Skeletal muscle satellite cell (primary cell): ENCODE results near the gene SMAD6.
"Not testable (repeated sequence)": the region's sequence is repeated elsewhere in the genome, so short reads cannot be mapped to it uniquely, and the experiment has no call there.

ENCODE experiments used
- H3K27me3 ChIP-seq: 2 replicates; pipeline ENCODE4 v1.7.0; 2013; ENCODE audit warnings: low read length; ENCODE audit not compliant: control insufficient read depth, insufficient read depth
- H3K36me3 ChIP-seq: 2 replicates; pipeline ENCODE4 v1.7.0; 2013; ENCODE audit warnings: mild to moderate bottlenecking, control low read depth, low read length; ENCODE audit not compliant: insufficient read depth
- H3K4me1 ChIP-seq: 2 replicates; pipeline ENCODE4 v1.7.0; 2013; ENCODE audit warnings: low read length; ENCODE audit not compliant: control insufficient read depth, insufficient read depth
- H3K4me2 ChIP-seq: 2 replicates; pipeline ENCODE4 v1.7.0; 2013; ENCODE audit warnings: mild to moderate bottlenecking, low read length
- H3K4me3 ChIP-seq: 2 replicates; pipeline ENCODE4 v1.7.0; 2013; ENCODE audit warnings: low read length
- H3K9ac ChIP-seq: 2 replicates; pipeline ENCODE4 v1.7.0; 2013; ENCODE audit warnings: mild to moderate bottlenecking, low read depth, low read length, moderate library complexity
- H3K9me3 ChIP-seq: replicated peaks from 2 replicates; pipeline ENCODE4 v1.7.0; 2013; ENCODE audit warnings: mild to moderate bottlenecking, control low read depth, low read length

SMAD6 gene

GRCh38 chr15:66679061-66679656, 22.9 kb upstream of the SMAD6 start:
- H3K9ac ChIP-seq, result no peak overlapping the region
- H3K4me3 ChIP-seq, result no peak overlapping the region
- H3K36me3 ChIP-seq, result no peaks in the 10 kb centered on the region
- H3K4me1 ChIP-seq, result no peaks in the 10 kb centered on the region
- no peaks in the 10 kb centered on the region for H3K27me3 ChIP-seq
- H3K4me2 ChIP-seq, result no peak overlapping the region
- H3K9me3 ChIP-seq, result peaks cover 6% of the 10 kb centered on the region

GRCh38 chr15:66679657-66680108, 22.4 kb upstream of the SMAD6 start:
- H3K9ac ChIP-seq, result no peak overlapping the region
- peaks cover 6% of the 10 kb centered on the region for H3K9me3 ChIP-seq
- H3K4me1 ChIP-seq, result no peaks in the 10 kb centered on the region
- H3K36me3 ChIP-seq, result no peaks in the 10 kb centered on the region
- no peak overlapping the region for H3K4me2 ChIP-seq
- H3K4me3 ChIP-seq, result no peak overlapping the region
- no peaks in the 10 kb centered on the region for H3K27me3 ChIP-seq

GRCh38 chr15:66680502-66680901, 21.5 kb upstream of the SMAD6 start:
- Histone ChIP-seq H3K27me3 (no peaks in the 10 kb centered on the region), H3K9me3 (peaks cover 6% of the 10 kb centered on the region), H3K4me3 (no peak overlapping the region), H3K4me2 (no peak overlapping the region), H3K9ac (no peak overlapping the region), H3K4me1 (no peaks in the 10 kb centered on the region), H3K36me3 (no peaks in the 10 kb centered on the region)

GRCh38 chr15:66681395-66681794, 20.6 kb upstream of the SMAD6 start:
- Histone ChIP-seq H3K9ac (no peak overlapping the region), H3K4me3 (no peak overlapping the region), H3K27me3 (no peaks in the 10 kb centered on the region), H3K4me2 (no peak overlapping the region), H3K9me3 (peaks cover 6% of the 10 kb centered on the region), H3K4me1 (no peaks in the 10 kb centered on the region), H3K36me3 (no peaks in the 10 kb centered on the region)

GRCh38 chr15:66682246-66682645, 19.8 kb upstream of the SMAD6 start:
- no peaks in the 10 kb centered on the region for H3K4me1 ChIP-seq
- no peak overlapping the region for H3K4me2 ChIP-seq
- no peaks in the 10 kb centered on the region for H3K36me3 ChIP-seq
- no peaks in the 10 kb centered on the region for H3K27me3 ChIP-seq
- no peak overlapping the region for H3K4me3 ChIP-seq
- H3K9ac ChIP-seq, result no peak overlapping the region
- H3K9me3 ChIP-seq, result peaks cover 6% of the 10 kb centered on the region

GRCh38 chr15:66682865-66683264, 19.2 kb upstream of the SMAD6 start:
- H3K9me3 ChIP-seq, result peaks cover 6% of the 10 kb centered on the region
- no peaks in the 10 kb centered on the region for H3K36me3 ChIP-seq
- H3K4me2 ChIP-seq, result no peak overlapping the region
- H3K4me1 ChIP-seq, result no peaks in the 10 kb centered on the region
- no peak overlapping the region for H3K9ac ChIP-seq
- H3K4me3 ChIP-seq, result no peak overlapping the region
- no peaks in the 10 kb centered on the region for H3K27me3 ChIP-seq

GRCh38 chr15:66684136-66684681, 17.8 kb upstream of the SMAD6 start:
- Histone ChIP-seq H3K9ac (no peak overlapping the region), H3K27me3 (no peaks in the 10 kb centered on the region), H3K4me3 (no peak overlapping the region), H3K4me2 (no peak overlapping the region), H3K9me3 (peaks cover 6% of the 10 kb centered on the region), H3K36me3 (no peaks in the 10 kb centered on the region), H3K4me1 (no peaks in the 10 kb centered on the region)

- no peaks in the 10 kb centered on the region for H3K4me1 ChIP-seq
- H3K36me3 ChIP-seq, result no peaks in the 10 kb centered on the region
- H3K4me3 ChIP-seq, result no peak overlapping the region
- no peak overlapping the region for H3K4me2 ChIP-seq
- H3K9me3 ChIP-seq, result peaks cover 6% of the 10 kb centered on the region
- H3K27me3 ChIP-seq, result no peaks in the 10 kb centered on the region
- H3K9ac ChIP-seq, result no peak overlapping the region
Measured at GRCh38 chr15:66685638-66686150, 16.3 kb upstream of the SMAD6 start.

GRCh38 chr15:66690912-66691311, 11.1 kb upstream of the SMAD6 start:
- H3K4me1 ChIP-seq, H3K36me3 ChIP-seq, H3K9me3 ChIP-seq, H3K9ac ChIP-seq, H3K4me3 ChIP-seq, H3K27me3 ChIP-seq, H3K4me2 ChIP-seq: not testable (repeated sequence)

GRCh38 chr15:66691727-66692126, 10.3 kb upstream of the SMAD6 start:
- H3K36me3 ChIP-seq, result no peaks in the 10 kb centered on the region
- H3K4me2 ChIP-seq, result no peak overlapping the region
- no peak overlapping the region for H3K4me3 ChIP-seq
- no peaks in the 10 kb centered on the region for H3K27me3 ChIP-seq
- H3K9ac ChIP-seq, result no peak overlapping the region
- no peaks in the 10 kb centered on the region for H3K9me3 ChIP-seq
- no peaks in the 10 kb centered on the region for H3K4me1 ChIP-seq

GRCh38 chr15:66692391-66692790, 9.6 kb upstream of the SMAD6 start:
- H3K4me3 ChIP-seq, result no peak overlapping the region
- no peaks in the 10 kb centered on the region for H3K27me3 ChIP-seq
- H3K9me3 ChIP-seq, result no peaks in the 10 kb centered on the region
- no peaks in the 10 kb centered on the region for H3K4me1 ChIP-seq
- no peak overlapping the region for H3K4me2 ChIP-seq
- H3K9ac ChIP-seq, result no peak overlapping the region
- H3K36me3 ChIP-seq, result no peaks in the 10 kb centered on the region
